ENCODE results near the gene CAVIN2.

- TF ChIP-seq, protein P1, sequence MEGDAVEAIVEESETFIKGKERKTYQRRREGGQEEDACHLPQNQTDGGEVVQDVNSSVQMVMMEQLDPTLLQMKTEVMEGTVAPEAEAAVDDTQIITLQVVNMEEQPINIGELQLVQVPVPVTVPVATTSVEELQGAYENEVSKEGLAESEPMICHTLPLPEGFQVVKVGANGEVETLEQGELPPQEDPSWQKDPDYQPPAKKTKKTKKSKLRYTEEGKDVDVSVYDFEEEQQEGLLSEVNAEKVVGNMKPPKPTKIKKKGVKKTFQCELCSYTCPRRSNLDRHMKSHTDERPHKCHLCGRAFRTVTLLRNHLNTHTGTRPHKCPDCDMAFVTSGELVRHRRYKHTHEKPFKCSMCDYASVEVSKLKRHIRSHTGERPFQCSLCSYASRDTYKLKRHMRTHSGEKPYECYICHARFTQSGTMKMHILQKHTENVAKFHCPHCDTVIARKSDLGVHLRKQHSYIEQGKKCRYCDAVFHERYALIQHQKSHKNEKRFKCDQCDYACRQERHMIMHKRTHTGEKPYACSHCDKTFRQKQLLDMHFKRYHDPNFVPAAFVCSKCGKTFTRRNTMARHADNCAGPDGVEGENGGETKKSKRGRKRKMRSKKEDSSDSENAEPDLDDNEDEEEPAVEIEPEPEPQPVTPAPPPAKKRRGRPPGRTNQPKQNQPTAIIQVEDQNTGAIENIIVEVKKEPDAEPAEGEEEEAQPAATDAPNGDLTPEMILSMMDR (IDR thresholded peaks at IDR 0.05; ENCODE audit: poor library complexity), result no peak
- TF ChIP-seq EZH2 (IDR thresholded peaks at IDR 0.05; ENCODE audit: borderline replicate concordance) (no peak), EZH2phosphoT487 (IDR thresholded peaks at IDR 0.05; ENCODE audit: low read depth, severe bottlenecking, unreplicated experiment) (no peak)
Observed at GRCh38 chr2:191870744-191871143, 23.9 kb upstream of the CAVIN2 start.
